Fibroblast of skin of right quadriceps (primary cell): ENCODE results near the gene NEDD4.
"Not testable (repeated sequence)": the region's sequence is repeated elsewhere in the genome, so short reads cannot be mapped to it uniquely, and the experiment has no call there.

Experiments used
- DNase-seq: peaks from one replicate; pipeline ENCODE4 v3.0.0-alpha.2; 2013

Gene NEDD4

GRCh38 chr15:55879181-55879580, 114.2 kb downstream of the NEDD4 start:
- peak; percentile 11 for DNase-seq

GRCh38 chr15:55873024-55873720, 120.2 kb downstream of the NEDD4 start:
- no peak for DNase-seq

- DNase-seq, result no peak
Measured at GRCh38 chr15:55872471-55872870, 120.9 kb downstream of the NEDD4 start.

GRCh38 chr15:55869660-55870059, 123.8 kb downstream of the NEDD4 start:
- DNase-seq, result no peak

GRCh38 chr15:55868707-55869106, 124.7 kb downstream of the NEDD4 start:
- no peak for DNase-seq

GRCh38 chr15:55868291-55868690, 125.1 kb downstream of the NEDD4 start:
- not testable (repeated sequence) for DNase-seq

- DNase-seq, result no peak
Measured at GRCh38 chr15:55863911-55864310, 129.5 kb downstream of the NEDD4 start.

GRCh38 chr15:55861115-55861514, 132.3 kb downstream of the NEDD4 start:
- no peak for DNase-seq

- DNase-seq, result no peak
Measured at GRCh38 chr15:55860468-55860867, 132.9 kb downstream of the NEDD4 start.

- no peak for DNase-seq
Measured at GRCh38 chr15:55859681-55860080, 133.7 kb downstream of the NEDD4 start.

- DNase-seq, result peak; percentile 17
Measured at GRCh38 chr15:55858661-55859060, 134.8 kb downstream of the NEDD4 start.

- no peak for DNase-seq
Measured at GRCh38 chr15:55856506-55857164, 136.8 kb downstream of the NEDD4 start.

- no peak for DNase-seq
Measured at GRCh38 chr15:55853134-55853533, 140.3 kb downstream of the NEDD4 start.

- peak; percentile 76 for DNase-seq
Measured at GRCh38 chr15:55846116-55846707, 147.2 kb downstream of the NEDD4 start.

- DNase-seq, result not testable (repeated sequence)
Measured at GRCh38 chr15:55842897-55843296, 150.5 kb downstream of the NEDD4 start.

GRCh38 chr15:55835866-55836265, 157.5 kb downstream of the NEDD4 start:
- no peak for DNase-seq

- no peak for DNase-seq
Measured at GRCh38 chr15:55834331-55834730, 159.1 kb downstream of the NEDD4 start.

GRCh38 chr15:55829826-55830225, 163.6 kb downstream of the NEDD4 start:
- no peak for DNase-seq

- DNase-seq, result no peak
Measured at GRCh38 chr15:55827955-55828354, 165.5 kb downstream of the NEDD4 start.

- DNase-seq, result no peak
Measured at GRCh38 chr15:55827204-55827603, 166.2 kb downstream of the NEDD4 start.

GRCh38 chr15:55824857-55825613, 168.4 kb downstream of the NEDD4 start:
- DNase-seq, result no peak

- DNase-seq, result peak; percentile 43
Measured at GRCh38 chr15:55823699-55824340, 169.6 kb downstream of the NEDD4 start.

GRCh38 chr15:55823191-55823670, 170.2 kb downstream of the NEDD4 start:
- DNase-seq, result peak; percentile 98
